NT2/D1 (cell line): ENCODE data around the gene SH3BP2.

Experiments
- SUZ12 ChIP-seq: IDR thresholded peaks from 2 replicates; pipeline ENCODE4 v1.6.1; 2011; ENCODE audit not compliant: insufficient read length, insufficient read depth; ENCODE audit errors: extremely low read depth
- YY1 ChIP-seq: IDR thresholded peaks from 2 replicates; pipeline ENCODE4 v1.6.1; 2011; ENCODE audit not compliant: insufficient read length, insufficient read depth
- ZNF274 ChIP-seq: IDR thresholded peaks from 2 replicates; pipeline ENCODE4 v1.6.1; 2011; ENCODE audit warnings: mild to moderate bottlenecking, low read depth, low read length

DNA sequence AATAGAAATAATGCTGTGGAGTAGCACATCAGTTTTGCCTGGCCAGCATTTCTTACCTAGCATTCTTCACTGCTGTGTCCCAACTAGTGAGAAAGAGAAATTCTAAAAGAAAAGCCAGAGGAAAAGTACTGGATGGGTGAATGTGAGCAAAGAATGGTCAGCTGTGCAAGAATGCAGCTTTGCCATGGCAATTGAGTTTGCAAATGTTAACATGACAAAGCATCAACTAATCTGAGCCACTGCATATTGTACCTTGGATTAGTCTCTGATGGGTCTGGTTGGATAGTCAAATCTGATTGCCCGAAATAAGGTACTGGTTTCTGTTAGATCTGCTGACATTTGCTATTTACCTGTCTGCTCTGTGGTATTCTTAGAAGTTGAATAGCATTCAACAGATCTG, 89.5 kb downstream of the SH3BP2 start:
- no peak for TF ChIP-seq ZNF274
- no peak for TF ChIP-seq SUZ12
- no peak for TF ChIP-seq YY1
